ENCODE measurements around the gene WFS1. TPM values are rescaled to one million over a fixed set of nuclear protein-coding genes. Genes with fewer than 3 reads are reported as not detected.
A peak's percentile ranks its signal among the peaks of the same experiment; 100 is the strongest.

Gene WFS1
- total RNA-seq, 4 donors from 2014 or later, result 31.5 to 124 (median 34.8) TPM

- no peak overlapping the region for H3K27ac ChIP-seq
- TF ChIP-seq EP300 (IDR thresholded peaks at IDR 0.05) (no peak), POLR2A (IDR thresholded peaks at IDR 0.05) (no peak), POLR2AphosphoS5 (IDR thresholded peaks at IDR 0.05) (no peak), CTCF (IDR thresholded peaks at IDR 0.05) (no peak)
- peaks cover 75% of the 10 kb centered on the region for H3K27me3 ChIP-seq
- DNase-seq (ENCODE audit: low spot score in 2 of 2), result no peak
- no peaks in the 10 kb centered on the region for H3K36me3 ChIP-seq
- 15% methylated on average over 20 of the region's 67 CpGs for WGBS
- H3K9me3 ChIP-seq, result no peaks in the 10 kb centered on the region
- H3K4me1 ChIP-seq, result peaks cover 12% of the 10 kb centered on the region
- peak overlapping the region; percentile 28 for H3K4me3 ChIP-seq
These were observed 24.1 kb upstream of the WFS1 start for GRCh38 chr4:6245246-6246169.

GRCh38 chr4:6246170-6246634, 23.4 kb upstream of the WFS1 start:
- Histone ChIP-seq H3K4me1 (peaks cover 14% of the 10 kb centered on the region), H3K4me3 (no peak overlapping the region), H3K27me3 (peaks cover 76% of the 10 kb centered on the region), H3K9me3 (no peaks in the 10 kb centered on the region), H3K36me3 (no peaks in the 10 kb centered on the region), H3K27ac (no peak overlapping the region)
- TF ChIP-seq POLR2AphosphoS5 (IDR thresholded peaks at IDR 0.05), result no peak
- TF ChIP-seq POLR2A (IDR thresholded peaks at IDR 0.05), result no peak
- no peak for TF ChIP-seq EP300 (IDR thresholded peaks at IDR 0.05)
- DNase-seq (ENCODE audit: low spot score in 2 of 2), result no peak
- 42% methylated on average over 9 of the region's 9 CpGs for WGBS

GRCh38 chr4:6248394-6248793, 21.3 kb upstream of the WFS1 start:
- Histone ChIP-seq H3K4me1 (peaks cover 14% of the 10 kb centered on the region), H3K27ac (no peak overlapping the region), H3K4me3 (no peak overlapping the region), H3K36me3 (no peaks in the 10 kb centered on the region), H3K27me3 (peaks cover 62% of the 10 kb centered on the region), H3K9me3 (no peaks in the 10 kb centered on the region)
- 66% methylated on average over 6 of the region's 10 CpGs for WGBS
- DNase-seq (ENCODE audit: low spot score in 2 of 2), result no peak
- TF ChIP-seq POLR2A (IDR thresholded peaks at IDR 0.05) (no peak), CTCF (IDR thresholded peaks at IDR 0.05) (no peak), POLR2AphosphoS5 (IDR thresholded peaks at IDR 0.05) (no peak), EP300 (IDR thresholded peaks at IDR 0.05) (no peak)

GRCh38 chr4:6250235-6250983, 19.2 kb upstream of the WFS1 start:
- no peak for TF ChIP-seq POLR2AphosphoS5 (IDR thresholded peaks at IDR 0.05)
- TF ChIP-seq POLR2A (IDR thresholded peaks at IDR 0.05), result no peak
- peak; percentile 63 to 71 for TF ChIP-seq CTCF (IDR thresholded peaks at IDR 0.05)
- no peak for TF ChIP-seq EP300 (IDR thresholded peaks at IDR 0.05)
- peaks cover 44% of the 10 kb centered on the region for H3K27me3 ChIP-seq
- H3K4me3 ChIP-seq, result no peak overlapping the region
- no peak overlapping the region for H3K27ac ChIP-seq
- WGBS, result 18% methylated on average over 15 of the region's 15 CpGs
- H3K36me3 ChIP-seq, result no peaks in the 10 kb centered on the region
- no peak for DNase-seq (ENCODE audit: low spot score in 2 of 2)
- H3K4me1 ChIP-seq, result peaks cover 11% of the 10 kb centered on the region
- no peaks in the 10 kb centered on the region for H3K9me3 ChIP-seq

- Histone ChIP-seq H3K4me3 (no peak overlapping the region), H3K4me1 (peaks cover 6% of the 10 kb centered on the region), H3K36me3 (no peaks in the 10 kb centered on the region), H3K9me3 (no peaks in the 10 kb centered on the region), H3K27me3 (peaks cover 38% of the 10 kb centered on the region), H3K27ac (no peak overlapping the region)
- no peak for TF ChIP-seq POLR2AphosphoS5 (IDR thresholded peaks at IDR 0.05)
- no peak for TF ChIP-seq CTCF (IDR thresholded peaks at IDR 0.05)
- DNase-seq (ENCODE audit: low spot score in 2 of 2), result no peak
- 0% methylated on average over 1 of the region's 1 CpG for WGBS
These were observed 18.7 kb upstream of the WFS1 start for GRCh38 chr4:6250984-6251295.

All from suprapubic skin (tissue), 4 donors.